GM21737 (cell line): ENCODE measurements around the gene ANGEL2.
"Not testable (repeated sequence)": the region's sequence is repeated elsewhere in the genome, so short reads cannot be mapped to it uniquely, and the experiment has no call there.

Source experiments
- ATAC-seq: cut with Tn5 transposase; IDR thresholded peaks from one replicate; pipeline ENCODE4 v1.9.1; 2021; ENCODE audit warnings: mild to moderate bottlenecking, moderate library complexity; ENCODE audit not compliant: unreplicated experiment

Gene ANGEL2, protein sequence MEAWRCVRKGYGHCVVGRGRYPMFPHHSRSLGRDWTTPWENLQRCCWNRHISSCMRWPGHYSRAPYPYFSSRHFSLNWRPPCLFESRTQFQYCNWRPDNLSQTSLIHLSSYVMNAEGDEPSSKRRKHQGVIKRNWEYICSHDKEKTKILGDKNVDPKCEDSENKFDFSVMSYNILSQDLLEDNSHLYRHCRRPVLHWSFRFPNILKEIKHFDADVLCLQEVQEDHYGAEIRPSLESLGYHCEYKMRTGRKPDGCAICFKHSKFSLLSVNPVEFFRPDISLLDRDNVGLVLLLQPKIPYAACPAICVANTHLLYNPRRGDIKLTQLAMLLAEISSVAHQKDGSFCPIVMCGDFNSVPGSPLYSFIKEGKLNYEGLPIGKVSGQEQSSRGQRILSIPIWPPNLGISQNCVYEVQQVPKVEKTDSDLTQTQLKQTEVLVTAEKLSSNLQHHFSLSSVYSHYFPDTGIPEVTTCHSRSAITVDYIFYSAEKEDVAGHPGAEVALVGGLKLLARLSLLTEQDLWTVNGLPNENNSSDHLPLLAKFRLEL

GRCh38 chr1:213015099-213016050, at the start of gene ANGEL2:
ANGEL2 (minus strand) TSS chr1:213015867; CDS start chr1:213015671, 196 bp downstream.
- peak; percentile 91 for ATAC-seq

- ATAC-seq = no peak
These were observed 45.6 kb upstream of the ANGEL2 start for GRCh38 chr1:213061263-213061662.

- no peak for ATAC-seq
These were observed 45.2 kb upstream of the ANGEL2 start for GRCh38 chr1:213060836-213061235.

DNA sequence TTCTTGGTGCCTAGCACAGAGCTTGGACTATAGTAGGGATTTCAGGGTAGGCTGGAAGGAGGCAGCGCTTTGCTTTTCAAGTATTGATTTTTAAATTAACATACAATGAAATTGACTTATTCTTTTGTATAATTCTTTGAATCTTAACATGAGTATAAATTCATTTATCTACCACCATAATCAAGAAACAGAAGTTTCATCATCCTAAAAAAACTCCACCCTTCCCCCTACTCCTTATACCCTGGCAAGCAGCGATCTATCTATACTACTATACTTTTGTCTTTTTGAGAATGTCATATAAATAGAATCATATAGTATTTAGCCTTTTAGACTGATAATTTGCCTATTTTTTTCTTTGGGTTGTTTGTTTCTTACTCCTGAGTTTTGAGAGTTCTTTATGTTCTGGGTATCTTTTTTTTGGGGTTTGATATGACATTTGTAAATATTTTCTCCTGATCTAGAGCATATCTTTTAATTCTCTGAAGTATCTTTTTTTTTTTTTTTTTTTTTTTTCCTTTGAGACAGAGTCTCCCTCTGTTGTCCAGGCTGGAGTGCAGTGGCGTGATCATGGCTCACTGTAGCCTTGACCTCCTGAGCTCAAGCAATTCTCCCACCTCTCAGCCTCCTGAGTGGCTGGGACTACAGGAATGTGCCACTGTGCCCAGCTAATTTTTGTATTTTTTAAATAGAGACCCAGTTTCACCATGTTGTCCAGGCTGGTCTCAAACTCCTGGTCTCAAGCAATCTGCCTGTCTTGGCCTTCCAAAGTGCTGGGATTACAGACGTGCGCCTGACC, 41.8 kb upstream of the ANGEL2 start:
- ATAC-seq = no peak

GRCh38 chr1:213055767-213056166, 40.1 kb upstream of the ANGEL2 start:
- no peak for ATAC-seq

- no peak for ATAC-seq
These were observed 39.3 kb upstream of the ANGEL2 start for GRCh38 chr1:213054733-213055591.

GRCh38 chr1:213054142-213054541, 38.5 kb upstream of the ANGEL2 start:
- no peak for ATAC-seq

GRCh38 chr1:213053455-213053854, 37.8 kb upstream of the ANGEL2 start:
- ATAC-seq = no peak

- no peak for ATAC-seq
These were observed 36.2 kb upstream of the ANGEL2 start for GRCh38 chr1:213051881-213052202.

DNA sequence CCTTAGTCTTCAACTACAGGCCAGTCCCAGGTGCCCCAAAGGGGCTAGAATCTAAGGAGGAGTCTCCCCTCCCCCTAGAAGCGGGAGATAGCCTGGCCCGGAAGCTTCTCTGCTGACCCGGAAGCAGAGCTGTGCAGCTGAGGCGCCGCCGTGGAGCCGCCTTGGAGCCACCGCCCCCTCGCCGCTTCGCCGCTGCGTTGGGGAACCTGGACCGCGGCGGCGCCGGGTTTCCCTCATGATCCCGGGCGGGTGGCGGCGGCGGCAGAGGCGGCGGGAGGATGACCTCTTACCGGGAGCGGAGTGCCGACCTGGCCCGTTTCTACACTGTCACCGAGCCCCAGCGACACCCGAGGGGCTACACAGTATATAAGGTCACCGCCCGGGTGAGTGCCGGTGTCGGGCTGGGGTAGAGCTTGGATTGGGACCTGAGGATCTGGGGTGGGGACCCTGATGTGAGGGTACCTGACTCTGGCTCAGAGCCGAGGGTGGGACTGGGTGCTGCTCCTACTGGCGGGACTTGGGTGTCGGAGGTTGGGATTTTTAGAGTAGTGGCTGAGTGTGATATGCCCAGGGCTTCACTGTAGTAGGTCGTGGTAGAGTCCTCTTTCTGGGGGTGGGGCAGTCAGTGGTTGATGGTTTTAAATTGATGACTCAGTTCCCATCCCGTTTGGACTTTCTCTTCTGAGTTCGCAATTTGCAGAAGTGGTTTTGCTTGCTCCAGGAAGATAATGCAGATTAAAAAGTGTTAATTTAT, 35.6 kb upstream of the ANGEL2 start, which contains the start of gene RPS6KC1:
Gene RPS6KC1, plus strand, starts transcription at position 115 of the 754 bp plus-strand sequence. Its CDS starts 164 bp downstream, at position 279.
- ATAC-seq = peak; percentile 98

DNA sequence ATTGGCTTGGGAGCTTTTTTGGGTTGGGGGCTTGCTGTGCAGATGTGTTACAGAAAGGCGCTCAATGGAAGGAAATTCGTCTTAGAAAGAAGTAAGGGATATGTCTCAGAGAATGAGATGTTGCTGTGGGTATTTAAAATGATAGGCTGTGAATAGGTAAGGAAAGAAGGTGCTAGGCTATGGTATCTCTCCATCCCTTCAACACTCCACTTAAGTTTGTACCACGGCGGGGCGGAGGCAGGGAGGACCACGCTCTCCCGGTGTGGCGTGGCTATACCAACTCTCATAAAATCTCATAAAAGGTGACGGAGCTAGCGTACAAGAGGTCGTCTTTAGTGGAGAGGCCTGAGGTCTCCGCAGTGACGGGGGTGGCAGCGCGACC, 35.1 kb upstream of the ANGEL2 start:
- no peak for ATAC-seq

- ATAC-seq = no peak
These were observed 33.6 kb upstream of the ANGEL2 start for GRCh38 chr1:213049232-213049631.

GRCh38 chr1:213045321-213046226, 29.9 kb upstream of the ANGEL2 start:
- not testable (repeated sequence) for ATAC-seq

- ATAC-seq = no peak
These were observed 25.8 kb upstream of the ANGEL2 start for GRCh38 chr1:213041443-213041842.

- no peak for ATAC-seq
These were observed 19.9 kb upstream of the ANGEL2 start for GRCh38 chr1:213035573-213035972.

DNA sequence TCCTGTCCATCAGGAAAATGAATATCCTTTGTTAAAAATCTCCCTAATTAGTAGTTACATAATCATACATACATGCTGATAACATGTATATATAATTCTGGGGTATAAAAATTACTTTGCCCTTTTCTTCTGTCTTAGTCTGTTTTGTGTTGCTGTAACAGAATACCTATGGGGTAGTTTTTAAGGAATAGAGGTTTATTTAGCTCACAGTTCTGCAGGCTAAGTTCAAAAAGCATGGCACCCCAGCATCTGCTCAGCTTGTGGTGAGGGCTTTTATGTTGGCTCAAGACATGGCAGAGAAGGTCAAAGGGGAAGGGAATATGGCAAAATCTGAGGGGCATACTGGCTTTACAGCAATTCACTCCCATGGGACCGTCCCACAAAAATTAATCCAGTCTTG, 19.0 kb upstream of the ANGEL2 start:
- ATAC-seq = no peak

DNA sequence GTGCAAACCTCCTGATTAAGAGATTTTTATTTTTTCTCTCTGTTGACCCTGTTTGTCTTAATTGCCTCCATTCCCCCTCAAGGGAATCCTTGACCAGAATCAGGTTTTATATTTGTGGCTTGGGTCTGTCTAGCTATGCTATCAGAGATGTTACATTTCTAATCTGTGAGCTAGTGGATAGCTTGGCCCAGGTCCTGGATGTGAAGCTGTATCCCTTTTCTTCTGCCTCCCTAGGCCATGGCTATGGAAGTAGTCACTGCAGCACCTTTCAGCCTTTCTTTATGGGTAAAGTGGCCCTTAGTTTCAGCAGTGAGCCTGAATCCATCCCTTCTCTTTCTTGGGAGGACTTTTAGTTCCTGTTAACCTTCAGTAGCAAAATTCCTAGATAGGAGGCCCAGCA, 17.0 kb upstream of the ANGEL2 start:
- no peak for ATAC-seq

DNA sequence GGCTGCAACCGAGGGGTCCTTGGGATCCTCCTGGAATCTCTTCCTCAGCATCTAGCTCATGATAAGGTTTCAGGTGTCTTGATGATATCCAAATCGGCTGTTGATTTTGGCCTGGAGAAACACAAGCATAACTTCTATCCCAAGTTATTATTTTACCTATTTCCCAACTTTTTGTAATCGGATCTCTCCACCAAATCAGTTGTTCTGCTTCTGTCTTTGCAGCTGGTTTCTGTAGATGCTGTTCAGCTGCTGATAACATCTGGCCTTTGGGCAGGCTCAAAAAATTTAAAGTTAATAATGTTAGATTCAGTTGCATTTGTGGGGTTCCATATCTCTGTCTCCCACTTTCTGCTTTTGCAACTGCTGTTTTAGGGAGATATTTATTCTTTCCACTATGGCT, 11.4 kb upstream of the ANGEL2 start:
- ATAC-seq = not testable (repeated sequence)
